ENCODE measurements around the gene ZCCHC24. TPM values are rescaled to one million over a fixed set of nuclear protein-coding genes. Genes with fewer than 3 reads are reported as not detected.

The ZCCHC24 gene
- total and polyA plus RNA-seq, 2 donors (not counting 3 experiments of a cell fraction or from before 2014, with no cell fraction given), result 5.2 to 8.4 TPM

- ChIA-PET POLR2A (no interaction called here), CTCF (interaction anchor here (0.9 kb wide), 1 partner anchor 98 kb away, joined by 4 read pairs; no protein-coding TSS in a partner anchor)
- no peaks in the 10 kb centered on the region for H4K20me1 ChIP-seq (replicated peaks; ENCODE audit: control insufficient read depth, extremely low read depth, insufficient read depth, low read length)
- no TSS peak for BruUV-seq (replicated peaks)
- DNase-seq (ENCODE audit: low read depth, low spot score) (no peak), FAIRE-seq (no peak)
- no peaks in the 10 kb centered on the region for H3K79me2 ChIP-seq (ENCODE audit: control insufficient read depth, insufficient read depth, low read length)
- intact Hi-C loops (cut with micrococcal nuclease) (no loop called here), dilution Hi-C loops (cut with MboI; ENCODE audit: extremely low pct_ligation_motif_present, low sequenced_read_pairs) (no loop called here)
- H3K4me1 ChIP-seq (ENCODE audit: control insufficient read depth, extremely low read depth, insufficient read depth, low read length), result no peaks in the 10 kb centered on the region
- H3K4me2 ChIP-seq (ENCODE audit: insufficient read depth, low read length), result no peak overlapping the region
- H3K27ac ChIP-seq (ENCODE audit: insufficient read depth, low read depth, low read length), result no peak overlapping the region
- no peaks in the 10 kb centered on the region for H3K9me3 ChIP-seq (replicated peaks; ENCODE audit: control insufficient read depth, insufficient read depth, low read length)
- TF ChIP-seq EZH2 (IDR thresholded peaks at IDR 0.05; ENCODE audit: borderline replicate concordance, low read depth, low read length, severe bottlenecking), result no peak
- TF ChIP-seq, protein P1, sequence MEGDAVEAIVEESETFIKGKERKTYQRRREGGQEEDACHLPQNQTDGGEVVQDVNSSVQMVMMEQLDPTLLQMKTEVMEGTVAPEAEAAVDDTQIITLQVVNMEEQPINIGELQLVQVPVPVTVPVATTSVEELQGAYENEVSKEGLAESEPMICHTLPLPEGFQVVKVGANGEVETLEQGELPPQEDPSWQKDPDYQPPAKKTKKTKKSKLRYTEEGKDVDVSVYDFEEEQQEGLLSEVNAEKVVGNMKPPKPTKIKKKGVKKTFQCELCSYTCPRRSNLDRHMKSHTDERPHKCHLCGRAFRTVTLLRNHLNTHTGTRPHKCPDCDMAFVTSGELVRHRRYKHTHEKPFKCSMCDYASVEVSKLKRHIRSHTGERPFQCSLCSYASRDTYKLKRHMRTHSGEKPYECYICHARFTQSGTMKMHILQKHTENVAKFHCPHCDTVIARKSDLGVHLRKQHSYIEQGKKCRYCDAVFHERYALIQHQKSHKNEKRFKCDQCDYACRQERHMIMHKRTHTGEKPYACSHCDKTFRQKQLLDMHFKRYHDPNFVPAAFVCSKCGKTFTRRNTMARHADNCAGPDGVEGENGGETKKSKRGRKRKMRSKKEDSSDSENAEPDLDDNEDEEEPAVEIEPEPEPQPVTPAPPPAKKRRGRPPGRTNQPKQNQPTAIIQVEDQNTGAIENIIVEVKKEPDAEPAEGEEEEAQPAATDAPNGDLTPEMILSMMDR (IDR thresholded peaks at IDR 0.05; ENCODE audit: extremely low read depth in 1 of 2, insufficient read depth in 1 of 2, low read depth in 1 of 2, low read length in 2 of 2), result no peak
- TF ChIP-seq POLR2A (IDR thresholded peaks at IDR 0.05; ENCODE audit: low read depth, low read length), result no peak
- no peak for TF ChIP-seq FOS (IDR thresholded peaks at IDR 0.05; ENCODE audit: borderline replicate concordance, insufficient read depth, low read length)
- TF ChIP-seq, protein P2, sequence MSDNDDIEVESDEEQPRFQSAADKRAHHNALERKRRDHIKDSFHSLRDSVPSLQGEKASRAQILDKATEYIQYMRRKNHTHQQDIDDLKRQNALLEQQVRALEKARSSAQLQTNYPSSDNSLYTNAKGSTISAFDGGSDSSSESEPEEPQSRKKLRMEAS (IDR thresholded peaks at IDR 0.05; ENCODE audit: insufficient read depth, insufficient read length), result no peak
- no peak for TF ChIP-seq GATA2 (IDR thresholded peaks at IDR 0.05; ENCODE audit: insufficient read depth, insufficient read length, low read depth, low read length)
- no peaks in the 10 kb centered on the region for H3K9me1 ChIP-seq (replicated peaks; ENCODE audit: control insufficient read depth, extremely low read depth, insufficient read depth, low read length)
- no peaks in the 10 kb centered on the region for H3K36me3 ChIP-seq (ENCODE audit: control insufficient read depth in 2 of 2, extremely low read depth in 1 of 2, insufficient read depth in 2 of 2, low read length in 2 of 2)
- H2AFZ ChIP-seq (ENCODE audit: low read depth, low read length), result no peak overlapping the region
- H3K9ac ChIP-seq (replicated peaks; ENCODE audit: extremely low read depth, insufficient read depth, low read length), result no peak overlapping the region
- no peak overlapping the region for H3K4me3 ChIP-seq (replicated peaks in 1 of 3; ENCODE audit: insufficient read depth in 1 of 3, low read depth in 1 of 3, low read length in 3 of 3)
- H3K27me3 ChIP-seq (ENCODE audit: control insufficient read depth in 2 of 2, insufficient read depth in 2 of 2, low read length in 2 of 2), result peaks cover 13 to 16% of the 10 kb centered on the region in 2 experiments
Observed at GRCh38 chr10:79472951-79473350, 27.5 kb upstream of the ZCCHC24 start.

Data from endothelial cell of umbilical vein (primary cell).